Stimulated activated CD4-positive, alpha-beta T cell treated with anti-CD3 and anti-CD28 coated beads, Interleukin-15, amount 100 ng/mL, for 1 hour (primary cell): ENCODE results near the gene TMEM150B.

Experiments used
- DNase-seq, 2 donors: peaks; one replicate each; pipeline ENCODE4 v3.0.0-alpha.2; 2020; ENCODE audit warnings: low read depth in 1 of 2, low spot score in 1 of 2

Gene TMEM150B

DNA sequence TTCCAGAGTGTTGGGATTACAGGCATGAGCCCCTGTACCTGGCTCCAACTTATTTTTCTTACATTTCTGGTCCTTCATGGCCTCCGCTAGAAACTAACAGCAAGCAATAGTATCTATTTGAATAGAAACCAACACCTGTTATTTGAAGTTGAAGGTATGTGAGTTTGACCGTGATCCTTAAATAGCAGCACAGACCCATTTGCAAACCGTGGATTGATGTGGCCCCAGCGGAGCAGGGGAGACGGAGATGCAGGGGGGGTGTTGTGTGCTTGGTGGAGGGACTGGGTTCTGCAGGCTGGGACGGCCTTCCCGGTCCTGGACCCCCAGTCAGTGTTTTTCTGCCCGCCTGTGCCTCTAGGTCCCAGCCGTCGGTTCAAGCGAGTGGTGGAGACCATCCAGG, 16.9 kb downstream of the TMEM150B start:
- no peak for DNase-seq

DNA sequence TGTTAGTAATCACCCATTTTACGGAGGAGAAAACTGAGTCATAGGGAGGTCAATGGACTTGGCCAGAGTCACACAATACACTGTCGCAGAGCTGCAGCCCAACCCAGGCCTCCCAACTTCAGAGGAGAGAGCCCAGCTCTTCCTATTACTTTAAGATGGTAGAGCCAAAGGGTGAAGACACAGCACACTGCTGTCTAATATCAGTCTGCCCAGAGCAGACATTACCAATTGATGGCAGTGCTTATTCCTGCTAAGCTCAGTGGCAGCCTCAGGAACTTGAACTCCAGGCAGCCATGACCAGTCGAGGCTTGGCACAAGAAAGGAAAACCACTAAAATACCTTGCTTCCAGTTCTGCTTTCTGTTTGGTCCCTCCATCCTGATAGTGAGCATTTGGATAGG, 18.4 kb downstream of the TMEM150B start:
- no peak for DNase-seq

DNA sequence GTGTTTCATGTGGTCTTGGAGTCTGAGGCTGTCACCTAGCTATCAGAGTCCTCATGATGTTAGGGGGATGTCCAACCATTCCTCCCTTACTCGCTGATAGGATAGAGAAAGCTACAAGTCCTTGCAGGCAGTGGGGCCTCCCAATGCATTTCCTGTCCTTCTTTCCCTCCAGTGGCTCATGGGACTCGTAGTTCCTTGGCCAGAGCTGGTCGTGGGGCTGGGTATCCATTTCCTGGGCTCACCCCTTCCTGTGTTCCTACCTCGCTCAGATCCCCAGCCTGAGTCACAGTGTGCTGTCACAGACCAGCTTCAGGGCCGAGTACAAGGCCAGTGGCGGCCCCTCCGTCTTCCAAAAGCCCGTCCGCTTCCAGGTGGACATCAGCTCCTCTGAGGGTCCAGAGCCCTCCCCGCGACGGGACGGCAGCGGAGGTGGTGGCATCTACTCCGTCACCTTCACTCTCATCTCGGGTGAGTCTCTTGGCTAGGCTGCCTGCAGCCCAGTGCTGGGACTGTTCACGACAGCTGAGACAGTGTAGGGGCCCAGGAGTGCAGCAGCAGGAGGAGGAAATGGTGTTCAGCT, 19.1 kb downstream of the TMEM150B start:
- no peak for DNase-seq

DNA sequence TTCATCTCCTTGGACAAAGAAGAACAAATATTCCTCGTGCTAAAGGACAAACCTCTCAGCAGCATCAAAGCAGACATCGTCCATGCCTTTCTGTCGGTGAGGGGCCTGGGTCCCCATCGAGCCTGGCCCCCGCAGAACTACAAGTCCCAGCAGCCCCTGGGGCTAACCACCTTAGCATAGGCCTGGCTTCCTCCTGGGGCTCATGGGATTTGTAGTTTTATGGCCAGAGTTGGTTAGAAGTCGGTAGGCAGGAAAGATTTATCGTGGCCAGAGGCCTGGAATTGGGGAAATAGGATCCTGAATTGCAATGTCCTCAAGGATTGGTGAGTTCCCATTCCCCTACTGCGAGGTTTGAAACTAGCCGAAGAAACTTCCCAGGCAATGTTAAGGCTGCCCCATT, 19.6 kb downstream of the TMEM150B start:
- peak in 1 of 2 donors; percentile 31 for DNase-seq

DNA sequence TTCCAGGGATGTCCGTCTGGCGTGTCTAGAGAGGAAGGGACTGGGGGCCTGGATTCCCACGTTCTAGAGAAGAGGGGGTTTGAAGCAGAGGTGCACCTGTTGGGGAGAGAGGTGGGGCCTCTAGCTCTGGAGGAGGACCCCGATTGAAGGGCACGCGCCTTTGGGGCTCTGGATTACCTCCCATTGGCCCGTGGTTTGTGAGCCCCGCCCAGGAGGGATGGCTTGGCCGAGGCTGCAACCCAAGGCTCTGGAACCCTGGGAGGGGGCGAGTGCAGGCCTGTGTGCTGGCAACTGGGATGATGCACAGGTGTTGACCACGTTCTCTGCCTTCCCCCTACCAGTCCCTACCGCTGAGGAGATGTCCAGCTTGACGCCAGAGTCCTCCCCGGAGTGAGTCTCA, 20.2 kb downstream of the TMEM150B start:
- DNase-seq = no peak

DNA sequence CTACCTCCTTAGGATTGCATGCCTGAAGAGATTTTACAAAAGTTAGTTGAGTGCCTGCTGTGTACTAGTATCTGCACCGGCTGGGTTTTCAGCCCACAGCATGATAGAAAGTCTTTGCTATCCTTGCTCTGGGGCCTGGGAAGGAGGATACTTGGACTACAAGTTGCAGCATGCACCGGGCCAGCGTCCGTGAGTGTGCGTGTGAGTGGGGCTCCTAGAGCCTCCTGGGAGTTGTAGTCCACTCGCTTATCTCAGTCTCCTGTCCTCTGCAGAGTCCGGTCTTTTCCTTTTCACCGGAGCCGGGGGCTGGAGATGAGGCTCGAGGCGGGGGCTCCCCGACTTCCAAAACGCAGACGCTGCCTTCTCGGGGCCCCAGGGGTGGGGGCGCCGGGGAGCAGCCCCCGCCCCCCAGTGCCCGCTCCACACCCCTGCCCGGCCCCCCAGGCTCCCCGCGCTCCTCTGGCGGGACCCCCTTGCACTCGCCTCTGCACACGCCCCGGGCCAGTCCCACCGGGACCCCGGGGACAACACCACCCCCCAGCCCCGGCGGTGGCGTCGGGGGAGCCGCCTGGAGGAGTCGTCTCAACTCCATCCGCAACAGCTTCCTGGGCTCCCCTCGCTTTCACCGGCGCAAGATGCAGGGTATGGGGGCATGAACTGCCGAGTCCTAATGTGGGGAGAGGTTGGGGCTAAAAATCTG, 20.7 kb downstream of the TMEM150B start:
- no peak for DNase-seq

DNA sequence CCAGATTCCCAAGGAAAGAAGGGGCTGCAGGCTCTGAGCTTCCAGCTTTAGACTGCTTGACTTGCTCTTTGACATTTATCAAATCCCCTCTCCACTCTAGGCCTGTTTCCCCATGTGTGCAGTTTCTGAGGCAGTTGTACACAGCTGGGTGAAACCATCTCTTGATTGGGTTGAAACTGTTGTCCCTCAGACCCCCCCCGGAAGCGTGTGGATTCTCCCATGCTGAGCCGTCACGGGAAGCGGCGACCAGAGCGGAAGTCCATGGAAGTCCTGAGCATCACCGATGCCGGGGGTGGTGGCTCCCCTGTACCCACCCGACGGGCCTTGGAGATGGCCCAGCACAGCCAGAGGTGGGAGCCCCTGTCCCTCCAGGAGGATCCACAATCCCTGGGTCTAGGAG, 21.7 kb downstream of the TMEM150B start:
- DNase-seq = no peak

DNA sequence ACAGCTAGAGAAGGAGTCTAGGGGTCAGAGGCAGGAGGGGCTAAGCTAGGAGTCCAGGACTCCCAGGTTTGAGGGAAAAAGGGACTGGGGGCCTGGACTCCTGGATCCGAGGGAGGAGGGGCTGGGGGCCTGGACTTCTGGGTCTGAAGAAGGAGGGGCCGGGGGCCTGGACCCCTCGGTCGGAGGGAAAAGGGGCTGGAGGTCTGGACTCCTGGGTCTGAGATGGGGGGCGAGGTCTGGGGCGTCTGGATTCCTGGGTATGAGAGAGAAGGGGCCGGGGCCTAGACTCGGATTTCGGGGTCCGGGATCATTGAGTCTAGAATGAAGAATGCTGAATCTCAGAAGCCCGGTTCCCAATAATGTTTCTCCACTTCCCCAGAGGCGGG, 22.8 kb downstream of the TMEM150B start:
- no peak for DNase-seq

DNA sequence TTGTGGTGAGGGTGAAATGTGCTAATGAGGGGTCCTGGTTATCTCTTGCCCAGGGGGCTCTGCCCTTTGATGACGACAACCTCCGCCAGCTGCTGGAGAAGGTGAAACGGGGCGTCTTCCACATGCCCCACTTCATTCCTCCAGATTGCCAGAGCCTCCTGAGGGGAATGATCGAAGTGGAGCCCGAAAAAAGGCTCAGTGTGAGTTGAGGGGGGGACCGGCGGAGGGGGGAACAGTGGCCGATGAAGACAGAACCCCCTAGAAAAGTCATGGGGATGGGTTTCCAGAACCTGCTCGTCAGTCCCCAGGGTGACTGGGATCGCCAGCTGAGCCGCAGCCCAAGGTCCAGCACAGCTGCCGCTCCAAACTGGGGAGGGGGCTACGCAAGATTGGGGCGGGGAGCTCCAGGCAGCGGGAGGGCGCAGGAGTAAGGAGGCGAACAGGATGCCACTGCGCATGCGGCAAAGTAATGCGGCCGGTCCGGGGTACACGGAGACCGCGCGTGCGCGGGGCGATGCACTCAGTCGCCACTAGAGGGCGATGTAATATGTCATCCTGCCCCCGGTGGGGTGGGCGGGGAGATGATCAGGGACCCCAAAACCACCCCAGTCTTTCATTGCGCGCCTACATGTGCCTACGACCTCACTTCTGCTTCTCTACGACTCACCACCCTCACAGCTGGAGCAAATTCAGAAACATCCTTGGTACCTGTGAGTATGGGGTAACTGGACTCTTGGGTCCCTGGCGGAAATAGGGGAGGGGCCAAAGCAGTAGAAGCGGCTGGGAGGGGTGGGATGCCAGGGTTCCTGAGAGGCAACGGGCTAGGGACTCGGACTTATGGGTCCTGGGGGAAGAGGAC, 23.5 kb downstream of the TMEM150B start:
- peak; percentile 88 to 96 for DNase-seq

DNA sequence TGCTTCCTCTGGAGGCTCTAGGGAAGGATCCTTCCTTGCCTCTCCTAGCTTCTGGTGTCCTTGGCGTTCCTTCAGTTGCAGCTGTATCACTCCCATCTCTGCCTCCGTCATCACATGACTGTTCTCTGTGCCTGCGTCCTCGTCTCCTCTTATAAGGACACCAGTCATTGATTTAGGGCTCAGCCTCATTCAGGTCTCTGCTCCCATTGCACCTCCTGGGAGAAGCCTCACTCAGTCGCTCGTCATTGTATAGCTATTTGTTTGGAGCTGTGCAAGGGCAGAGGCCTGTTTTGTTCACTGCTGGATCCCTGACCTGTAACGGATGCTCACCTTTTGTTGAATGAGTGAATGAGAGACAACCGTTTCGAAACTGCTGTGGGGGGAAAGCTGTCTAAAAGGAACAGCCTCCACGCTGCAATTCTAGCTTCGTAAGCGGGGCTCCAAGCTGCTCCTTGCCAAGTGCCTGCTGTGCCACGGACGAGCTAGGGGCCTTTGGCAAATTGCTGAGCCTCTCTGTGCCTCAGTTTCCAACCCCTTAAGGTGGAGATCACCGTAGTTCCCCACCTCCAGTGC, 24.2 kb downstream of the TMEM150B start:
- DNase-seq = no peak

DNA sequence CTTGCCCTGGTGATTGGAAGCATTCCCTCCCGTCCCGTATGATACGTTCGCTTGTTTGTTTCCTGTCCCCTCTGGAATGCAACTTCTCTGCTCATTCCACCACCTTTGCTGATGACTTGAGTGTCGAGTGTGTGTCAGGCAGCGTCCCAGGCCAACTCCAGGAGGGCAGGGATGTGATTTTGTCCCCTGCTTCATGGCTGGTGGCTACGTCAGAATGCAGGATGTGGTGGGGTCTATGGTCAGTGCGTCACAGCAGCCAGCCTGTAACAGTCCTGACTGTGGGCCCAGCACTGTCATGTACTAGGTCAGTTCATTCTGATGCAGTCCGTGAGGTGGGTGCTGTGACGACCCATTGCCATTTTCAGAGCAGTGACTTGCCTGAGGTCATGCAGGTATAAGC, 25.1 kb downstream of the TMEM150B start:
- no peak for DNase-seq

DNA sequence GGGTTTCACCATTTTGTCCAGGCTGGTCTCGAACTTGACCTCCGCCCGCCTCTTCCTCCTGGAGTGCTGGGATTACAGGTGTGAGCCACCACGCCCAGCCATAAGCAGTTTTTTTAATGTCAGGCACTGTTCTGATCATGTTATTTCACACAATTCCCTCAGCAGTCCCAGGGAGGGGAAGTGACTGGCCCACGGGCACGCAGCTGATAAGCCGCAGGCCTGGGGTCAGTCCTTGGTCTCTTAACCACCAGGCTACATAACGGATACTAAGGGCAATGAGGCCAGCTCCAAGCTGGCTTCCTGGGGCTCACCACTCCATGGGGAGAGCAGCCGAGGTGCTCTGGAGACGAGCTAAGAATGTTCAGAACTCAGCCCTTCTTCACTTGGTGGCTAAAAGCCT, 27.9 kb downstream of the TMEM150B start:
- DNase-seq = no peak

DNA sequence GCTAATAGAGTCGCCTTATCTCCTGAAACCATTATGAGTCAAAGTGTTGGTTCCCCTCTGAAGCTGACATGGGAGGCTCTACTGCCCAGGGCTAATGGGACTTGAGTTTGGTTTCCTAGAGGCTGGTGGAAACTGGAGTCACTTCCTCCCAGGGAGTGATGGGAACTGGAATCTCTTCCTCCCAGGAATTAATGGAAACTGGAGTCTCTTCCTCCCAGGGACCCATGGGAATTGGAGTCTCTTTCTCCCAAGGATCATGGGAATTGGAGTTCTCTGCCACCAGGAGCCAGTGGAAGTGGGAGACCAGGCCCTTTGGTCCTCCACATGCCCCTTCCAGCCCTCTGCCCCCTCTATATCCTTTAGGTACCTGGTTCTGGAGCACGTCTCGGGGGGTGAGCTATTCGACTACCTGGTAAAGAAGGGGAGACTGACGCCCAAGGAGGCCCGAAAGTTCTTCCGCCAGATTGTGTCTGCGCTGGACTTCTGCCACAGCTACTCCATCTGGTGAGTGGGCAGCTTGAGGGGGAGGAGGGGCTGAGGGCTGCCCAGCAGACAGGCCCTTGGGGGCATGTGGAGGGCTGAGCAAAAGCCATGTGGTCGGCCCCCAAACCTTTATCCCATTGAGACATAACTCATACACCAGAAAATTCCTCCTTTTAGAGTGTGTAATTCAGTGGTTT, 35.9 kb downstream of the TMEM150B start:
- DNase-seq = no peak

DNA sequence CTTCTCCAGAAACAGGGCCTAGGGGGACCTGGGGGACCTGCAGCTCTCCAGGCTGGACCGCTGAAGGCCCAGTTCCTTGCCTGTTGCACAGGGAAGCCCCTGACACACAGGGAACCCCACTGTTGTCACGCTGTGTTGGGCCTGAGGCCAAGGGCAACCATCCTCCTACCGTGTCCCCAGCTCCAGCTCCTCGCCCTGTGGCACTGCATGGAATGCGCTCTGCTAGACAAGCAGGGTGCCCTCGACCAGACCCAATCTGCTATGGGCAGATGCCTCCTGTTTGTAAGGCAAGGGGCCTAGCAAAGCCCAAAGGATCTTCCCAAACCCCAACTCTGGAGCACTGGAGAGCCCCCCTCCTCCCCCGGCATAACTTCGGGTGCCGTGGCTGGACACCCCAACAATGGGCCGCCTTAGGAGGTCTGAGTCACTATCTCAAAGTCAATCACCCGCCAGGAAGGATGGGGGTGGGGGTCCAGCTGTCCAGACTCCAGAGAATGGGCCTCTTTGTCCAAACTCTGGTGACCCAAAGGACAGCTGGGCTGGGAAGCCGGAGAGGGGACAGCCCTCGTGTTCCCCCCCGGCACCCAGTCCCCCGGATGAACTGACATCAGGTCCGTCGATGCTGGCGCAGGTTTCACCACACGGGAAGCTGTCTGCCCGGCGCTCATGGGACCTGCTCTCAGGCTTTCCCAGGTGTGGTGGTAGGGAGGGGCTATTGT, 37.6 kb downstream of the TMEM150B start:
- DNase-seq = no peak

DNA sequence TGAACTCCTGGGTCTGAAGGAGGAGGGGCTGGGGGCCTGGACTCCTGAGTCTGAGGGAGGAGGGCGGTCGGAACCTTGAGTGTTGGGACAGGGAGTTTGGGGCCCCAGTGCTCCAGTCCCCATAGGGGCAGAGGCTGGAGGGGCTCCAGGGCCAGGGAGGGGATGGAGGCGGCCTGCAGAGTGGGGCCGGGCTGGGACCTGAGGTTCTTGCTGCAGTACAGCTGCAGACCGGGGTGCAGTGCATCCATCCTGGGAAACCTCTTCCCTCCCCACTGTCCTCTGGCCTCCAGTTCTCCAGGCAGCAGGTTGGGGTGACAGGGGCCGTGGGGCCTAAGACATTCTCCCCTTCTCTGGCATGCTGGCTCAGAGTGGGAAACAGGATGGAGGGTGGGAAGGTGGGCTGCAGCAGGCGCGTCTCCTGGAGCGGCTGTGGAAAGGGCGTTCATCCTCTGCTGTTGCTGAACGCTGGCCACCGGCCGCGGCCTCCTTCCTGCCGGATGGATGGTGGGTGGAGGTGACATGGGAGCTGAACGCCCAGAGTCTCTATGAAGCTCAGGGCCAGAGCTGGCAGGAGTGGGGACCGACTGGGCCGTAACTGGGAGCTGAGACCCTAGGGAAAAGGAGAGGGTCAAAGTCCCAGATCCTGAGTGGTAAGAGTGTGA, 39.8 kb downstream of the TMEM150B start:
- no peak for DNase-seq

DNA sequence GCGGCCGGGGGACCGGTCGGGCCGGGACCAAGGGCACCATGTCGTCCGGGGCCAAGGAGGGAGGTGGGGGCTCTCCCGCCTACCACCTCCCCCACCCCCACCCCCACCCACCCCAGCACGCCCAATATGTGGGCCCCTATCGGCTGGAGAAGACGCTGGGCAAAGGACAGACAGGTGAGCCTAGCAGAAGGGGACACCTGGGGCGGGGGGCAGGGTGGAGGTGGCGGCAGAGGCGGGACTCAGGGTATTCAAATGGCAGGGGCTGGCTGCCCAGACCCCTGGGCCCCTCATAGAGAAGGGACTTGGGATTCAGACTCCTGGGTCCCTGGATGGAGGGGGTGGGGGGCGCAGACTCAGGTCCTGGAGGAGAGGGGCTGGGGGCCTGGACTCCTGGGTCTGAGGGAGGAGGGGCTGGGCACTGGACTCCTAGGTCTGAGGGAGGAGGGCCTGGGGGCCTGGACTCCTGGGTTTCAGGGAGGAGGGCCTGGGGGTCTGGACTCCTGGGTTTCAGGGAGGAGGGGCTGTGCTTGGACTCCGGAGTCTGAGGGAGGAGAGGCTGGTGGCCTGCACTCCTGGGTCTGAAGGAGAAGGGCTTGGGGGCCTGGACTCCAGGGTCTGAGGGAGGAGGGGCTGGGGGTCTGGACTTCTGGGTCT, 40.6 kb downstream of the TMEM150B start:
- DNase-seq = no peak

DNA sequence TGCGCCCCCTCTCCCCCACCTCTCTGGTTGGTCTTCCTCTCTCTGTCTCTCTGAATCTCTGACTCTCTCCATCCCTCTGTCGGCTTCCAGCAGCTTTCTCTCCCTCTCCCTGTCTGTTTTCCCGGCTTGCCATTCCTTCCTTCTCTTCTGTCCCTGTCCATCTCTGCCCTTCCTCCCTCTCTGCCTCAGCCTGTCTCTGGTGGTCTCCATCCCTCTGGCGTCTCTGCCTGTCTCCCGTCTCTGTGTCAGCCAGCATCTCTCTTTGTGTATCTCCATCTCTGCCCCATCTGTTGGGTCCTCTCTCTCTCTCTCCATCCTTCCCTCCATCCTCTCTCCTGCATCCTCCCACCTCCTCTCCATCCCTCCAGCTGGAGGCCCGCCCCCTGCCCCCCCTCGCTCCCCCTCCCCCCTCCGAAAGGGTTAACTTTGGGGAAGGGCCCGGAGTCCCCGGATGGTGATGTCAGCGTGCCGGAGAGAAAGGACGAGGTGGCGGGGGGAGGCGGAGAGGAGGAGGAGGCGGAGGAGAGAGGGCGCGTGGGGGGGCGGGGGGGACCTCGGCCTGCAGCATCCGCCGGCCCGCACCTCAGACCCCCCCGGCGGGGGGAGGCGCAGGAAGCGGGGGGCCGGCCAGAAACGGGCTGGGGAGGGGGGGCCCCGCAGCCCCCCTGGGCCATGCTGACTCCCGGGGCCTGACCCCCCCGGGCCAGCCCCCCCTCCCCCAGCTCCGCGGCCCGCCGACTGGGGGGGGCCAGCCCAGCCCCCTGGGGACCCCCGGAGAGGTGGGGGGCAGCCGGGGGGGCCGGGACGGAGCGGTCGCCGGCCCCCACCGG, 41.4 kb downstream of the TMEM150B start, which contains the start of gene BRSK1:
Gene BRSK1, plus strand, starts transcription at position 450 of the 830 bp plus-strand sequence. CDS start 446 bp downstream, outside the sequence.
- no peak for DNase-seq

DNA sequence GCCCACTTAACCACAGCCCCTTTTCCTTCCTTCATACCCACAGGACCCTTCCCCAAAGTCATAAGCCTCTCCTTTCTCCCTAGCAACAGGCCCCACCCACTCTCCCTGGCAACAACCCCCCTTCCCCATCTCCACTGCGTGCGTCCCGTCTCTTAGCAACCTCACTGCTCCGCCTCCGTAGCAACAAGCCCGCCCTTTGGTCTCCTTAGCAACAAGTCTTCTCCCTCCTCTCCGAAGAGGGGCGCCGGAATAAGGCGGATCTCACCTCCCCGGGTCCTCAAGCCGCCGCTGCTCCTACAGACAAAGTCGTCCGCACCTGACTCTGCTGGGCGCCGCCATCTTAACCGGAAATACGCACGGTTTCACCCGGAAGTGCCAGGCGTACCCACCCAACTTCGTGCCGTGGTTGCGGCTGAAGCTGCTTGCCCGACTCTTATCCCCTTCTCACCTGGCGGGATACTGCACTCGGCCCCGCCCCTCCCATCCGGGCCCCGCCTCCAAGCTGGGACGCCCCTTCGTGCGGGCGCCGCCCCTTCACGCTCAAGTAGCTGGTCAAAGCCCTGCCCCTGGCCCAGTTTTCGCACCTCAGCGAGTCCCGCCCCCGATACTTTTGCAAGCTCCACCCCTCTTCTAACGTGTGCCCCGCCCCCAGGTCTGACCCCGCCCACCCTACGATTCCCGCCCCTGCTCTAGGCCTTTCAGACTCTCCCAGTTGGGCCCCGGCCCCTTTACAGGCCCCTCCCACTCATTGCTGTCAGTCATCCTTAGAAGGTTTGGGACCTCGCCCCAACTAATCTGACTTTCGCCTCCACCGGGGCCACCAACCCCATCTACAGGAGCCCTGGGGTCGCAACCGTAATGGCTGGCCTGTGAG, 45.1 kb downstream of the TMEM150B start, which contains the start of gene HSPBP1:
Gene HSPBP1, minus strand, starts transcription at position 341 of the 874 bp plus-strand sequence. CDS start 502 bp downstream, outside the sequence.
- peak; percentile 92 for DNase-seq
